Testis (tissue), 2 donors: ENCODE data around the gene IL12B.

Experiments used
- CTCF ChIP-seq, 3 experiments: fragments of 450-650 bp in 2 of 3; fragments of 200-600 bp in 1 of 3; sonication (generic) in 1 of 3; IDR thresholded peaks; one replicate each; pipeline ENCODE4 v1.5.1; 2016 to 2019; ENCODE audit warnings: antibody characterized with exemption in 3 of 3, mild to moderate bottlenecking in 2 of 3, moderate library complexity in 1 of 3
- POLR2A ChIP-seq: fragments of 450-650 bp; IDR thresholded peaks from one replicate; pipeline ENCODE4 v1.6.1; 2017; ENCODE audit warnings: antibody characterized with exemption, mild to moderate bottlenecking, moderate library complexity

DNA sequence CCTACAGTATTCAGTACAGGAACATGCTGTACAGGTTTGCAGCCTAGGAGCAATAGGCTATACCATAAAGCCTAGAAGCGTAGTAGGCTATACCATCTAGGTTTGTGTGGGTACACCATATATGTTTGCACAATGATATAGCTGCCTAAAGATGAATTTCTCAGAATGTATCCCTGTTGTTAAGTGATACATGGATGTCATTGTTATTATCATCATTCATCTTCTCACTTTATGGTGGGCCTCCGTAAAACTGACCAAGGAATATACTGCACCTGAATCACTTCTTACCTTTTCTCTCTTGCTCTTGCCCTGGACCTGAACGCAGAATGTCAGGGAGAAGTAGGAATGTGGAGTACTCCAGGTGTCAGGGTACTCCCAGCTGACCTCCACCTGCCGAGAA, 11.8 kb downstream of the IL12B start:
- no peak for TF ChIP-seq CTCF (IDR thresholded peaks at IDR 0.05)
- no peak for TF ChIP-seq POLR2A
